ENCODE measurements around the gene GNA12.

- TF ChIP-seq CTCF (IDR thresholded peaks at IDR 0.05 in 8 of 11, conservative IDR thresholded peaks at IDR 0.05 in 3 of 11) (no peak), POLR2A (IDR thresholded peaks at IDR 0.05) (no peak)
Measured at GRCh38 chr7:2809903-2810625, 34.0 kb downstream of the GNA12 start.

All from spleen (tissue), 7 donors.